ENCODE measurements around the gene DSTYK. TPM values are rescaled to one million over a fixed set of nuclear protein-coding genes. Genes with fewer than 3 reads are reported as not detected.
A peak's percentile ranks its signal among the peaks of the same experiment; 100 is the strongest.

Gene DSTYK
- total RNA-seq, 1 donor from 2014 or later, result 12.7 TPM

- no peak for TF ChIP-seq CTCF (IDR thresholded peaks at IDR 0.05)
- no peak for DNase-seq
- no peaks in the 10 kb centered on the region for H3K27me3 ChIP-seq
- H3K4me3 ChIP-seq, result no peak overlapping the region
- no peaks in the 10 kb centered on the region for H3K36me3 ChIP-seq
- no peak for ATAC-seq
- intact Hi-C loops (cut with DNase I), result loop anchor here (10.0 kb wide), 1 partner anchor 115 kb away; no protein-coding TSS in a partner anchor
- H3K9me3 ChIP-seq, result no peaks in the 10 kb centered on the region
- H3K4me1 ChIP-seq, result peaks cover 29% of the 10 kb centered on the region
- no peak overlapping the region for H3K27ac ChIP-seq
Observed at GRCh38 chr1:205249651-205250050, 38.1 kb upstream of the DSTYK start.

GRCh38 chr1:205248793-205249601 is 37.5 kb upstream of the DSTYK start:
- Histone ChIP-seq H3K4me1 (peaks cover 29% of the 10 kb centered on the region), H3K27me3 (no peaks in the 10 kb centered on the region), H3K9me3 (no peaks in the 10 kb centered on the region), H3K4me3 (no peak overlapping the region), H3K27ac (peak overlapping the region; percentile 30), H3K36me3 (no peaks in the 10 kb centered on the region)
- no peak for TF ChIP-seq CTCF (IDR thresholded peaks at IDR 0.05)
- DNase-seq (peak; percentile 82), ATAC-seq (peak; percentile 61)
- intact Hi-C loops (cut with DNase I), result no loop called here

GRCh38 chr1:205247130-205247921 is 35.8 kb upstream of the DSTYK start:
- intact Hi-C loops (cut with DNase I), result no loop called here

DNA sequence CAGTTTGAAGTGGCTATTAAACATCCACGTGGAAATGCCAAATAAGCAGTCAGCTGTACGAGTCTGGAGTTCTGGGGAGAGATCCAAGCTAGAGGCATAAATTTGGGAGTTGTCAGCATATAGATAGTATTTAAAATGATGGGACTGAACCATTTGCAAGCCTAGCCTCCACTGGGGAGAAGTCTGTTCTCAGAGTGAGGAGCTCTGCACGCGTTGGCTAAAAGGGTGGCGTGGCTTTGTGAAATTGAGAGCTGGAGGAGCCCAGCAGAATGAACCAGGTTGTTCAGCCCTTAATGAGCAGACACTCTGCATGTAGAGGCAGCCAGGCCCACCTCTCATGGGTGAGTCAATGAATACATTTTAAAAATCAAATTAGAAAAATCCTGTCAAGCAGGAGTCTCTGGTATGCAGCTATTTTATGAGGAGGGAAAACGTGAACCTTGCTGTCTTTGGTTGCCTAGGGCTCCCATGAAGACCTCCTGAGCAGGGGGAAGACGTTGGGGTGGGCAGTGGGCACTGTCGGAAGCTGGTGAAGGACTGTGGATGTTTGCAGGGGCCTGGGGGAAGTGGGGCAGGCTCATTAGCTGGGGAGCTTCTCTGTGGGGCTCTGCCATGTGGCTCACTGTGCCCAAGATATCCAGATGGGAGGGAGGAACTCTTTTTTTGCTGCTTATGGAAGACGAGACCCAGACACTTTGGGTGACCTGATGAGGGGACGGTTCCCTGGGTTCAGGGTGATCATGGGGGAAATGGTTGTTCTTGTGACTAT is 35.0 kb upstream of the DSTYK start:
- Histone ChIP-seq H3K36me3 (no peaks in the 10 kb centered on the region), H3K27ac (no peak overlapping the region), H3K4me1 (peaks cover 29% of the 10 kb centered on the region), H3K4me3 (no peak overlapping the region), H3K9me3 (no peaks in the 10 kb centered on the region), H3K27me3 (no peaks in the 10 kb centered on the region)
- intact Hi-C loops (cut with DNase I), result no loop called here
- ATAC-seq (no peak), DNase-seq (peak; percentile 34)
- no peak for TF ChIP-seq CTCF (IDR thresholded peaks at IDR 0.05)

More at GRCh38 chr1:205247130-205247921, 35.8 kb upstream of the DSTYK start:
- Histone ChIP-seq H3K4me3 (no peak overlapping the region), H3K27ac (no peak overlapping the region), H3K36me3 (no peaks in the 10 kb centered on the region), H3K9me3 (no peaks in the 10 kb centered on the region), H3K4me1 (peaks cover 29% of the 10 kb centered on the region), H3K27me3 (no peaks in the 10 kb centered on the region)
- DNase-seq (peak; percentile 54), ATAC-seq (no peak)
- TF ChIP-seq CTCF (IDR thresholded peaks at IDR 0.05), result no peak

DNA sequence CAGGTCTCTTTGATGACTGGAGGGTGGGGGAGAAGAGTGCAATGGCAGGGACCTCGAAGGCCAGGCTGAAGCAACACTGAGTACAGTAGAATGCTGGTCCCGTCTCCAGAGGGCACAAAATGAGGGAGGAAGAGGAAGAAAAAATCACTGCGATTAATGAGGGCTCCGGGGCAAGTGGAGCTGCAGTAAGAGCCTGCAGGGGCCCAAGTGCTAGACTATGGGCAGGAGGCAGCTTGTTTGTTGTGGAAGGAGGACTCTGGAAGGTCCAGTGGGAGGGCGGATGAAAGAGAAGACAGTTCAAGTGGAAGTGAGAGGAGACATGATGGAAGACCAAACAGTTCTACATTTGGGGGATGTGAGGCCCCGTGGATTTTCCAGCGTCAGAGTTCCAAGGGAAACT is 33.6 kb upstream of the DSTYK start:
- intact Hi-C loops (cut with DNase I), result no loop called here
- H3K36me3 ChIP-seq, result no peaks in the 10 kb centered on the region
- H3K4me3 ChIP-seq, result no peak overlapping the region
- no peak for TF ChIP-seq CTCF (IDR thresholded peaks at IDR 0.05)
- DNase-seq (peak; percentile 23), ATAC-seq (no peak)
- no peak overlapping the region for H3K27ac ChIP-seq
- H3K27me3 ChIP-seq, result no peaks in the 10 kb centered on the region
- H3K4me1 ChIP-seq, result peaks cover 28% of the 10 kb centered on the region
- H3K9me3 ChIP-seq, result no peaks in the 10 kb centered on the region

All from upper lobe of right lung (tissue), 1 donor.